IMR-90 (cell line): ENCODE results near the gene HRH2. TPM values are rescaled to one million over a fixed set of nuclear protein-coding genes. Genes with fewer than 3 reads are reported as not detected.

Experiments
- ATAC-seq: fragments of 200-7000 bp; cut with Tn5 transposase; 2 replicates; pipeline ENCODE4 v1.9.1; 2020; ENCODE audit warnings: low read depth, mild to moderate bottlenecking, moderate library complexity
- BruUV-seq: library from RNA; stranded (reverse); fragments of 400-500 nt; replicated peaks from 2 replicates; lab custom pipeline; 2021; lab: Mats Ljungman, UMichigan
- CTCF ChIA-PET: fragments of 300-600 bp; formaldehyde crosslinking; extraction: SDS; loops from one replicate; lab custom pipeline; 2021; ENCODE audit warnings: antibody characterized with exemption; lab: Yijun Ruan, JAX
- POLR2A ChIA-PET: fragments of 300-600 bp; sonication (Branson Sonifier 250); formaldehyde crosslinking; loops from one replicate; lab custom pipeline; 2022; ENCODE audit warnings: antibody characterized with exemption; ENCODE audit not compliant: unreplicated experiment; lab: Charles Lee
- DNase-seq: peaks from one replicate; pipeline ENCODE4 v3.0.0; 2013
- H2AFZ ChIP-seq: replicated peaks from 2 replicates; pipeline ENCODE3; 2013; ENCODE audit warnings: low read length, mild to moderate bottlenecking; ENCODE audit not compliant: poor library complexity
- H2AK5ac ChIP-seq: 2 replicates; pipeline ENCODE4 v1.6.1; 2013; ENCODE audit warnings: low read depth, low read length, inconsistent platforms
- H2AK9ac ChIP-seq: replicated peaks from 2 replicates; pipeline ENCODE3; 2013; ENCODE audit warnings: mild to moderate bottlenecking, low read depth, low read length, moderate library complexity; ENCODE audit not compliant: poor library complexity
- H2BK120ac ChIP-seq: 2 replicates; pipeline ENCODE4 v1.6.1; 2013; ENCODE audit warnings: low read depth, low read length, inconsistent platforms
- H2BK15ac ChIP-seq: 3 replicates; pipeline ENCODE4 v1.6.1; 2013; ENCODE audit warnings: low read depth, low read length, inconsistent platforms
- H2BK20ac ChIP-seq: 2 replicates; pipeline ENCODE4 v1.6.1; 2013; ENCODE audit warnings: low read depth, mild to moderate bottlenecking, inconsistent platforms, low read length, moderate library complexity
- H2BK5ac ChIP-seq: 2 replicates; pipeline ENCODE4 v1.6.1; 2013; ENCODE audit warnings: mild to moderate bottlenecking, low read depth, low read length, inconsistent platforms; ENCODE audit not compliant: poor library complexity, severe bottlenecking
- H3K14ac ChIP-seq: replicated peaks from 2 replicates; pipeline ENCODE4 v1.6.1; 2013; ENCODE audit warnings: low read depth, low read length, inconsistent platforms
- H3K18ac ChIP-seq: 2 replicates; pipeline ENCODE4 v1.6.1; 2013; ENCODE audit warnings: low read depth, low read length, control low read depth
- H3K23ac ChIP-seq: 2 replicates; pipeline ENCODE4 v1.6.1; 2013; ENCODE audit warnings: low read depth, low read length, inconsistent platforms
- H3K27ac ChIP-seq: 2 replicates; pipeline ENCODE4 v1.5.1; 2013; ENCODE audit warnings: mild to moderate bottlenecking, control low read depth, low read length; ENCODE audit not compliant: insufficient read depth
- H3K27me3 ChIP-seq: 2 replicates; pipeline ENCODE4 v1.6.1; 2013; ENCODE audit warnings: low read length; ENCODE audit not compliant: control insufficient read depth, insufficient read depth
- H3K36me3 ChIP-seq: 2 replicates; pipeline ENCODE4 v1.6.1; 2013; ENCODE audit warnings: low read length, mixed read lengths; ENCODE audit not compliant: control insufficient read depth, insufficient read depth
- H3K4ac ChIP-seq: 2 replicates; pipeline ENCODE4 v1.6.1; 2013; ENCODE audit warnings: low read depth, low read length, inconsistent platforms
- H3K4me1 ChIP-seq: 2 replicates; pipeline ENCODE4 v1.6.1; 2013; ENCODE audit warnings: low read length, mixed read lengths; ENCODE audit not compliant: control insufficient read depth, insufficient read depth
- H3K4me2 ChIP-seq: 2 replicates; pipeline ENCODE4 v1.6.1; 2013; ENCODE audit warnings: low read depth, mild to moderate bottlenecking, control low read depth, low read length, moderate library complexity
- H3K4me3 ChIP-seq: 2 replicates; pipeline ENCODE4 v1.5.1; 2013; ENCODE audit warnings: low read depth, mild to moderate bottlenecking, control low read depth, low read length, moderate library complexity; ENCODE audit not compliant: insufficient read depth
- H3K56ac ChIP-seq: 2 replicates; pipeline ENCODE4 v1.6.1; 2013; ENCODE audit warnings: low read length, inconsistent platforms; ENCODE audit not compliant: insufficient read depth; ENCODE audit errors: extremely low read depth
- H3K79me1 ChIP-seq, 2 experiments: 2 replicates each; pipeline ENCODE4 v1.6.1; 2013; ENCODE audit warnings: low read length in 2 of 2, inconsistent platforms in 1 of 2, low read depth in 1 of 2
- H3K9ac ChIP-seq: 2 replicates; pipeline ENCODE4 v1.6.1; 2013; ENCODE audit warnings: low read depth, low read length, control low read depth
- H3K9me1 ChIP-seq: 2 replicates; pipeline ENCODE4 v1.6.1; 2013; ENCODE audit warnings: low read length, inconsistent platforms; ENCODE audit not compliant: insufficient read depth
- H3K9me3 ChIP-seq: 2 replicates; pipeline ENCODE4 v1.6.1; 2013; ENCODE audit warnings: low read length; ENCODE audit not compliant: control insufficient read depth, insufficient read depth
- H4K20me1 ChIP-seq: 2 replicates; pipeline ENCODE4 v1.6.1; 2013; ENCODE audit warnings: low read length, inconsistent platforms; ENCODE audit not compliant: insufficient read depth
- H4K5ac ChIP-seq: 2 replicates; pipeline ENCODE4 v1.6.1; 2013; ENCODE audit warnings: mild to moderate bottlenecking, low read depth, low read length, control low read depth
- H4K8ac ChIP-seq, 2 experiments: 2 replicates each; pipeline ENCODE4 v1.6.1; 2013; ENCODE audit warnings: low read depth in 2 of 2, low read length in 2 of 2, control low read depth in 1 of 2, inconsistent platforms in 1 of 2
- H4K91ac ChIP-seq: 2 replicates; pipeline ENCODE4 v1.6.1; 2013; ENCODE audit warnings: low read depth, low read length, inconsistent platforms; ENCODE audit not compliant: insufficient read depth
- BHLHE40 ChIP-seq: fragments of 150-350 bp; IDR thresholded peaks from 2 replicates; pipeline ENCODE4 v1.6.1; 2016; ENCODE audit warnings: mild to moderate bottlenecking, low read depth, low read length
- MXI1 ChIP-seq: IDR thresholded peaks from 2 replicates; pipeline ENCODE4 v1.6.1; 2012; ENCODE audit warnings: low read depth, mild to moderate bottlenecking, low read length, moderate library complexity, borderline replicate concordance
- POLR2A ChIP-seq: IDR thresholded peaks from 2 replicates; pipeline ENCODE4 v1.6.1; 2012; ENCODE audit warnings: mild to moderate bottlenecking, low read depth, low read length
- WGBS, 2 experiments: methylation state at CpG; one replicate each; pipeline versions ENCODE4 v1.1.5 to v1.1.7; 2013; ENCODE audit warnings: missing lambda C conversion rate in 2 of 2; ENCODE audit not compliant: insufficient read length in 1 of 2; ENCODE audit errors: extremely low coverage in 2 of 2; 5-methylcytosine and 5-hydroxymethylcytosine counted together
- dilution Hi-C: fragments of 300-500 bp; cut with HindIII; formaldehyde crosslinking; loops from one replicate; pipeline ENCODE4 v1.14.3; 2018; ENCODE audit warnings: low sequenced_read_pairs; ENCODE audit not compliant: unreplicated experiment
- in situ Hi-C: fragments of 300-500 bp; cut with MboI; formaldehyde crosslinking; loops from 3 replicates; pipeline ENCODE4 v1.14.3; 2019; ENCODE audit warnings: low sequenced_read_pairs, inconsistent platforms, mixed read lengths
- intact Hi-C: fragments of 100-400 bp; cut with micrococcal nuclease; formaldehyde crosslinking; loops from 2 replicates; pipeline ENCODE4 v1.10.0; 2022
- polyA plus RNA-seq, 3 experiments: library from polyadenylated mRNA; depleted of rRNA; stranded (reverse); fragments of >200 nt; gene quantifications; 2 replicates each; pipeline ENCODE4 v1.2.3, GENCODE V29; 2012; ENCODE audit warnings: low replicate concordance in 1 of 3
- total RNA-seq: library from RNA; depleted of rRNA; stranded (reverse); fragments of >200 nt; gene quantifications from 2 replicates; pipeline ENCODE4 v1.2.3, GENCODE V29; 2012

HRH2 gene
- total and polyA plus RNA-seq, 2 of the 4 experiments (the other 2 are of a cell fraction) = not detected

- no peak overlapping the region for H2AK5ac ChIP-seq
- H3K9me3 ChIP-seq = no peaks in the 10 kb centered on the region
- H3K79me1 ChIP-seq = no peaks in the 10 kb centered on the region
- no peak for TF ChIP-seq POLR2A
- no peak for TF ChIP-seq BHLHE40
- no peak for TF ChIP-seq MXI1
- H3K4me3 ChIP-seq = no peak overlapping the region
- no CpG with 5 or more reads among the region's 4 CpGs for WGBS, 2 experiments
- H2BK15ac ChIP-seq = no peak overlapping the region
- H3K14ac ChIP-seq = no peak overlapping the region
- H3K9ac ChIP-seq = no peak overlapping the region
- no peak overlapping the region for H3K4me2 ChIP-seq
- H2AK9ac ChIP-seq = peak overlapping the region; percentile 3
- BruUV-seq = no TSS peak
- H2BK5ac ChIP-seq = no peak overlapping the region
- no peak overlapping the region for H2BK20ac ChIP-seq
- no peaks in the 10 kb centered on the region for H3K9me1 ChIP-seq
- intact Hi-C loops = no loop called here
- H4K20me1 ChIP-seq = no peaks in the 10 kb centered on the region
- no peak overlapping the region for H3K56ac ChIP-seq
- H3K4ac ChIP-seq = no peak overlapping the region
- H3K27me3 ChIP-seq = no peaks in the 10 kb centered on the region
- H3K18ac ChIP-seq = no peak overlapping the region
- H3K4me1 ChIP-seq = no peaks in the 10 kb centered on the region
- no peak overlapping the region for H2AFZ ChIP-seq
- no peak overlapping the region for H4K5ac ChIP-seq
- H2BK120ac ChIP-seq = no peak overlapping the region
- ChIA-PET CTCF (no interaction called here), POLR2A (no interaction called here)
- no peak overlapping the region for H4K91ac ChIP-seq
- H3K27ac ChIP-seq = no peak overlapping the region
- in situ Hi-C loops = loop anchor here (25.0 kb wide), 2 partner anchors 588 to 813 kb away; no protein-coding TSS in a partner anchor
- no peak for DNase-seq
- H3K23ac ChIP-seq = no peak overlapping the region
- H4K8ac ChIP-seq = no peak overlapping the region
- dilution Hi-C loops = no loop called here
- H3K36me3 ChIP-seq = no peaks in the 10 kb centered on the region
- ATAC-seq = no peak
These were observed 91.7 kb downstream of the HRH2 start for GRCh38 chr5:175749591-175749990.
